ENCODE results near the gene SLIT3. TPM values are rescaled to one million over a fixed set of nuclear protein-coding genes. Genes with fewer than 3 reads are reported as not detected.
A peak's percentile ranks its signal among the peaks of the same experiment; 100 is the strongest.

The SLIT3 gene
- total RNA-seq, 4 donors from 2014 or later = 0.97 to 6.1 (median 3.4) TPM

GRCh38 chr5:169307646-169308045 is 6.7 kb upstream of the SLIT3 start:
- TF ChIP-seq POLR2A (IDR thresholded peaks at IDR 0.05) (no peak), CTCF (IDR thresholded peaks at IDR 0.05 in 4 of 5, conservative IDR thresholded peaks at IDR 0.05 in 1 of 5) (no peak)
- H3K4me1 ChIP-seq = no peaks in the 10 kb centered on the region
- intact Hi-C loops (cut with DNase I; ENCODE audit: low total_unique reads) (loop anchor here (10.0 kb wide), 2 partner anchors 183 to 277 kb away; partner anchors contain the start of gene SPDL1), in situ Hi-C loops (cut with MboI; ENCODE audit: low sequenced_read_pairs in 4 of 4) (loop anchor here (5.0 to 25.0 kb wide), 3 partner anchors 320 to 620 kb away; no protein-coding TSS in a partner anchor)
- H3K36me3 ChIP-seq = no peaks in the 10 kb centered on the region
- H3K9me3 ChIP-seq = no peaks in the 10 kb centered on the region
- DNase-seq = no peak
- no peak overlapping the region for H3K4me3 ChIP-seq
- H3K27ac ChIP-seq = no peak overlapping the region
- ATAC-seq = no peak
- peaks cover 0 to 13% (median 0%) of the 10 kb centered on the region in 3 donors for H3K27me3 ChIP-seq

- DNase-seq (no peak), ATAC-seq (no peak)
- Histone ChIP-seq H3K9me3 (no peaks in the 10 kb centered on the region), H3K27ac (no peak overlapping the region), H3K4me1 (peaks cover 0 to 4% of the 10 kb centered on the region in 2 donors), H3K27me3 (peaks cover 0 to 14% (median 4%) of the 10 kb centered on the region in 3 donors), H3K36me3 (no peaks in the 10 kb centered on the region), H3K4me3 (no peak overlapping the region)
- TF ChIP-seq POLR2A (IDR thresholded peaks at IDR 0.05) (no peak), CTCF (IDR thresholded peaks at IDR 0.05 in 4 of 5, conservative IDR thresholded peaks at IDR 0.05 in 1 of 5) (no peak)
- intact Hi-C loops (cut with DNase I; ENCODE audit: low total_unique reads) = loop anchor here (10.0 kb wide), 2 partner anchors 181 to 279 kb away; partner anchors contain the start of gene SPDL1
- in situ Hi-C loops (cut with MboI; ENCODE audit: low sequenced_read_pairs in 4 of 4) = loop anchor here (5.0 to 25.0 kb wide), 3 partner anchors 318 to 618 kb away; no protein-coding TSS in a partner anchor
Observed at GRCh38 chr5:169305366-169305765, 4.4 kb upstream of the SLIT3 start.

GRCh38 chr5:169304175-169304574 is 3.2 kb upstream of the SLIT3 start:
- no peak overlapping the region for H3K27ac ChIP-seq
- H3K27me3 ChIP-seq = peaks cover 0 to 14% (median 4%) of the 10 kb centered on the region in 3 donors
- H3K4me1 ChIP-seq = peaks cover 0 to 4% of the 10 kb centered on the region in 2 donors
- intact Hi-C loops (cut with DNase I; ENCODE audit: low total_unique reads) = loop anchor here (10.0 kb wide), 2 partner anchors 179 to 281 kb away; partner anchors contain the start of gene SPDL1
- no peak for TF ChIP-seq CTCF (IDR thresholded peaks at IDR 0.05 in 4 of 5, conservative IDR thresholded peaks at IDR 0.05 in 1 of 5)
- TF ChIP-seq POLR2A (IDR thresholded peaks at IDR 0.05) = no peak
- DNase-seq (no peak), ATAC-seq (no peak)
- H3K9me3 ChIP-seq = no peaks in the 10 kb centered on the region
- no peak overlapping the region for H3K4me3 ChIP-seq
- in situ Hi-C loops (cut with MboI; ENCODE audit: low sequenced_read_pairs in 4 of 4) = loop anchor here in 3 of 4 donors (5.0 to 25.0 kb wide), 3 partner anchors 317 to 617 kb away; no protein-coding TSS in a partner anchor
- H3K36me3 ChIP-seq = no peaks in the 10 kb centered on the region

- Histone ChIP-seq H3K27ac (no peak overlapping the region), H3K9me3 (no peaks in the 10 kb centered on the region), H3K4me3 (no peak overlapping the region), H3K36me3 (no peaks in the 10 kb centered on the region), H3K4me1 (peaks cover 0 to 6% of the 10 kb centered on the region in 2 donors), H3K27me3 (peaks cover 0 to 14% (median 4%) of the 10 kb centered on the region in 3 donors)
- in situ Hi-C loops (cut with MboI; ENCODE audit: low sequenced_read_pairs in 4 of 4) (loop anchor here in 3 of 4 donors (5.0 to 25.0 kb wide), 3 partner anchors 316 to 616 kb away; no protein-coding TSS in a partner anchor), intact Hi-C loops (cut with DNase I; ENCODE audit: low total_unique reads) (loop anchor here (10.0 kb wide), 2 partner anchors 178 to 282 kb away; partner anchors contain the start of gene SPDL1)
- no peak for TF ChIP-seq POLR2A (IDR thresholded peaks at IDR 0.05)
- DNase-seq (no peak), ATAC-seq (no peak)
Observed at GRCh38 chr5:169303119-169303515, 2.2 kb upstream of the SLIT3 start.

GRCh38 chr5:169302491-169303118 is 1.7 kb upstream of the SLIT3 start:
- H3K27me3 ChIP-seq = peaks cover 0 to 14% (median 4%) of the 10 kb centered on the region in 3 donors
- H3K27ac ChIP-seq = no peak overlapping the region
- in situ Hi-C loops (cut with MboI; ENCODE audit: low sequenced_read_pairs in 4 of 4) = loop anchor here in 3 of 4 donors (5.0 to 25.0 kb wide), 3 partner anchors 315 to 615 kb away; no protein-coding TSS in a partner anchor
- intact Hi-C loops (cut with DNase I; ENCODE audit: low total_unique reads) = loop anchor here (1.0 to 10.0 kb wide), 3 partner anchors 178 to 315 kb away; partner anchors contain the start of gene SPDL1
- ATAC-seq = peak in 1 of 2 donors; percentile 42
- H3K36me3 ChIP-seq = no peaks in the 10 kb centered on the region
- no peak overlapping the region for H3K4me3 ChIP-seq
- TF ChIP-seq CTCF (IDR thresholded peaks at IDR 0.05 in 4 of 5, conservative IDR thresholded peaks at IDR 0.05 in 1 of 5) (peak; percentile 53 to 85 (median 61)), POLR2A (IDR thresholded peaks at IDR 0.05) (no peak)
- peak; percentile 25 to 47 for DNase-seq
- H3K4me1 ChIP-seq = peaks cover 0 to 6% of the 10 kb centered on the region in 2 donors
- H3K9me3 ChIP-seq = no peaks in the 10 kb centered on the region

Data from gastrocnemius medialis (tissue), 4 donors.